ENCODE data around the gene SERPINI1.

DNA sequence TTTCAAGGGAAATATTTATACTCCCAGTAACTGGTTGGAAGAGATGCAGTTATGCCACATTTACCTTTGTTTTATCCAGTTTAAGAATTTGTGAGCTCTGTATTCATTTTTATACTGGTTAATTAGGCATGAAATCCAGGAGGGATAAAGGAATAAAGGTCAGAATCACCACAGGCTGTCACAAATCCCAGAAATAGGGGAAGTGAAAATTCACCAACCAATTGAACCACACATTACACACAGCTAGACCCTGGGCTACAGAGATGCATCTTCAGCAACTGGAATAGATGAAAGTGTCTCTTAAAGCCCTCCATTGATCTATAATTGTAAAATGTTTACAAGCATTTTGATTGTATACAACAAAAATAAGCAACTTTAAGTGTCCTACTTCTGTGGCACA, 18.5 kb downstream of the SERPINI1 start:
- TF ChIP-seq SUZ12 (IDR thresholded peaks at IDR 0.05; ENCODE audit: extremely low read depth, insufficient read depth, insufficient read length) (no peak), ZNF274 (IDR thresholded peaks at IDR 0.05; ENCODE audit: low read depth, low read length) (no peak)
